Measurements from ENCODE around the gene UBR3.

UBR3 gene

GRCh38 chr2:170013802-170014551 lies 186.7 kb downstream of the UBR3 start:
- DNase-seq, result no peak

DNA sequence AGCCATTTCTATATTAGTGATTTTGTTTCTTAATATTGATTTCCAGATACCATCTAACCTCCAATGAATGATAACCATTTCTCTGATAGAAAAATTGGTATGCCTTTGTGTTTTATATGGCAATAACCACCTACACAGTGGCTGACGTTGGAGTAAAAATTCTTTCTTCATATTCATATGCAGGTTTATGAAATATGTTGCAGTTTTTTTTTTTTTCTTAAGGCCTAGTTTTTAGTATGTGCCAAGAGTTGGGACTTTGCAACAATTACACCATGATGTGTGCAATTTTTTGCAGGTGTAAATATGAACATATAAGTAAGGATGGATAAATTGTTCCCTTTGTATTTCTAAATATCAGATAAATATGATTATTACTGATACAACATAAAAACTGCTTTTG lies 187.5 kb downstream of the UBR3 start:
- DNase-seq, result no peak

DNA sequence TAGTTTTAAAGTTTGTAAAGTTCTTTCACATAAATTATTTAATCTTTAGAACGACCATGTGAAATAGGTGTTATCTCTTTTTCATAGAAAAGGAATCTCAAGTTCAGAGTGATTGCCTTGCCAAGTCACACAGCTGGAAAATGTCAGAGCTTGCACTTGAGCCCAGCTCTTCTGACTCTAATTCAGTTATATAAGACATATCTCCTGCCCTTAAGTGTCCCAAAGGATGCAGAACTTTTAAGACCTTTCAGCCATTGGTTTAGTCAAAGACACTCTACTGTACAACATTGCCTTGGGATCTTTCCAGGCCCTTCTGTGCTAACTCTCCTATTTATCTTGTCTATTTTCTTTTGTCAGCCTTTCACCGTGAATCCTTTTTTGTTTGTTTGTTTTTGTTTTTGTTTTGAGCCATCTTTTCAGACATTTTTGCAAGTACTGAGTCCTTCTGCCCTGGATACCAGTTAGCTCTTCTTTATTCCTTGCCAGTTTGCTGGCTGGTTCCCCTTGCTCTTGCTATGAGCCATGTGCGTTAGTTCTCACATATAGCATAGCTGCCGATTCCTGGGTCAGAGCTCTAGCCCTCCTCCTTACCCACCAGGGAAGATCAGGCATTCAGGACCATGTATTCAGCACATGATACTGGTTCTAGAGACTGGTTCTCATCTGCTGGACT lies 190.7 kb downstream of the UBR3 start:
- no peak for DNase-seq

- no peak for DNase-seq
Measured at GRCh38 chr2:170019060-170019805, 192.0 kb downstream of the UBR3 start.

- DNase-seq, result no peak
Measured at GRCh38 chr2:170020777-170021176, 193.5 kb downstream of the UBR3 start.

DNA sequence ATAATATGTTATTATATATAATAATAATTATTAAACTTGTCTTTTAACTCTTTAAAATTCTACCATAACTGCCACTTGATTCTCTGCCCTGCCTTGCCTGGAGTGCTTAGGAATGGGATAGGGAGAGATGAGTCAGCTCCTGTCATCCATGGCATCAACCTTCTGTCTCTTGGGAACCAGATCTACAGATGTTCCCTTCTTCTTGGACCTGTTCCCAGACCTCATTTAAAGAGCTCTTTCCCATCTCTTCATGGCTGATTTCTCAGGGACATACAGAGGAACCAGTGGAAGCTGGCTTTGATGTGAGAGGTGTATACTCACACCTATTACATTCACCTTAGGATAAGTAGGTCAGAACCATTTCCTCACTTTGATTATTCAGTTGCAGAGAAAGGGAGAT lies 195.4 kb downstream of the UBR3 start:
- peak; percentile 70 for DNase-seq

GRCh38 chr2:170024721-170025120 lies 197.5 kb downstream of the UBR3 start:
- DNase-seq, result no peak

DNA sequence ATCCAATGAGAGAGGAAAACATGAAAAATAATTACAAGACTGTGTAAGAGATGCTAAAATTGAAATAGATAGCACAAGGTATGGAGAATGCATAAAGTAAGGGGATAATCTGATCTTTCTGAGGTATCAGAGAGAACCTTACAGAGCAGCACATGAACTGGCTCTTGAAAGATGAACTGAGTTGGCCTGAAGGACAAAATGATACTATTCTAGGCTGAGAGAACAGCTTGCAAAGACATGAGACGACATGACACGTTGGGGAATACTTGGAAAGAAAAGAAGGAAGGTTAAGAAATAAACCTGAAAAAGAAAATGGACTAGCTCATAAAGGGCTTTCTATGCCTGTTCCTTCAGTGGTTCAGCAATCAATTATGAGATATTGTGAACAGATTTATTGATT lies 198.0 kb downstream of the UBR3 start:
- DNase-seq, result no peak

GRCh38 chr2:170026361-170026760 lies 199.1 kb downstream of the UBR3 start:
- no peak for DNase-seq

DNA sequence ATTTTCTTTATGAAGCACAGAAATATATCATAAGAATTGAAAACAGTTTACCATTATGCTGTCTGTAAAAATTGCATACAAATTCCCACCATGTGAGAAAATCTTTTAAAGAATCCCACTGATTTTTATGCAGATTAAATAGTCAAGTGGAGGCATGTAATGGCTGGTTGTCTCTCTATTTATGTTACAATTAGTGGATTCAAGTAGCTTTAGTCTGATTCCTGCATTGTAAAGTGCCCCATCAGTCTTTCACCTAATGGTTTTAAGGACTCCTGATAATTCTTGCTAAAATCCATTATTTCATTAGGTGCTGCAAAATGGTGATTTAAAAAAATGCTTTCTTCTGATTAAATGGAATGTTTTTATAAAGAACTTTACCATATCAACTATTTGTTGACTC lies 202.3 kb downstream of the UBR3 start:
- no peak for DNase-seq

- no peak for DNase-seq
Measured at GRCh38 chr2:170030040-170030439, 202.8 kb downstream of the UBR3 start.

DNA sequence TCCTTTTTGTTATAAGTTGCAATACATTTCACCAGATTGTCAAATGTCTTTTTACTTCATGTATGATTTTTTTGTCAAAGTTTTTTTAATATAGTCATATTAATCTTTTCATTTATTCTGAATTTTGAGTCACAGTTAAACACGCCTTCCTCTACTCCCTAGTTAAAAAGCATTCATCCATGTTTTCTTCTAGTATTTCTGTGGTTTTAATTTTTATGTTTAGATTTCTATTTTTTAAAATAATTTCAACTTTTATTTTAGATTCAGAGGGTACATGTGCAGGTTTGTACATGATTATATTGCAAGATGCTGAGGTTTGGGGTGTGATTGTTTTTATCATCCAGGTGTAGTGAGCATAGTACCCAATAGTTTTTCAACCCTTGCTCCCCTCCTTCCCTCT lies 204.0 kb downstream of the UBR3 start:
- no peak for DNase-seq

- no peak for DNase-seq
Measured at GRCh38 chr2:170034596-170034995, 207.3 kb downstream of the UBR3 start.

DNA sequence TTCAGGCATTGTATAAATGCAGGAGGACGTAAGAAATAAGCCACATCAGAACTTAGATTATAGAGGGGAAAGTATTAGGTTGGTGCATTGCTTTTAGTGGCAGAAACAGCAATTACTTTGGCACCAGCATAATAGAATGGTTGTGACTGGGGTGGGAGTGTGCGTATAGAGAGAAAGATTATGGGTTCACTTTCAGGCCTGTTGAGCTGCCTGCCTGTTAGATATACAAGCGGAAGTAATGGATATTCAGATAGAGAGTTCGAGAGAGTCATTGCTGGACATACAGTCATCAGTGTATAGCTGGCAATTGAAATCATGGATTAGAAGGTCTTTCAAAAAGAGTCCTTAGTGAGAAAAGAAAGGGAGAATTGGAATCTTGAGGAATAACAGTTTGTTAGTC lies 211.5 kb downstream of the UBR3 start:
- DNase-seq, result no peak

DNA sequence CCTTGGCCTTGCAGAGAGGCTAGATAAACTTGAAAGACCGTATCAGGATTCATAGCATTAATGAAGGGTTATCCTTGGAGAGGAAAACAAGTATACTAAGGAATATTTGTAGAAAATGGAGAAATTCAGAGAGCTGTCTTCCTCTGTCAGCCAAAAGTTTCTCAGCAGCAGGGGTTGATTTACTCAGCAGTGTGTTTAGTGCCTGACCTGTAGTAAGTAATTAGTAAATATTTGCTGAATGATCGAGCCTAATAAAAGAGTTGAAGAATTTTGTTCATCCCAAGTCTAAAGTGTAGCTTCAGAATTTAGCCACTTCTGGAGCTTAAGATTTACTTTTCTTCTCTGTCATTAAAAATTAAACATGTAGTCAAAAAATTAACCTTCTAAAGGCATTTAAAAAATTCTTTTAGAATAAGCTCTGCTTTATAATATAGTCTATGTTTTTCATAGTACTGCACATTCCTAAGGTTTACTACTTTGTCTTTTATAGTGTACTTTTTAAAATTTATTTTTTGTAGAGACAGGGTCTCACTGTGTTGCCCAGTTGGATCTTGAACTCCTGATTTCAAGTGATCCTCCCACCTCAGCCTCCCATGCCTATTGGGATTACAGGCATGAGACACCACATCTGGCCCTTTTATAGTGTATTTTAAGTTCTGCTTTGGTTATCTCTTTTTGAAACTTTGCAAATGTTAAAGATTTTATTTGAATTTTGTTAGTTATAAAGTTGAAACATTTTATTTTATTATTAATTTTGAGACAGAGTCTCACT lies 212.3 kb downstream of the UBR3 start:
- no peak for DNase-seq

- DNase-seq, result no peak
Measured at GRCh38 chr2:170044751-170045478, 217.7 kb downstream of the UBR3 start.

DNA sequence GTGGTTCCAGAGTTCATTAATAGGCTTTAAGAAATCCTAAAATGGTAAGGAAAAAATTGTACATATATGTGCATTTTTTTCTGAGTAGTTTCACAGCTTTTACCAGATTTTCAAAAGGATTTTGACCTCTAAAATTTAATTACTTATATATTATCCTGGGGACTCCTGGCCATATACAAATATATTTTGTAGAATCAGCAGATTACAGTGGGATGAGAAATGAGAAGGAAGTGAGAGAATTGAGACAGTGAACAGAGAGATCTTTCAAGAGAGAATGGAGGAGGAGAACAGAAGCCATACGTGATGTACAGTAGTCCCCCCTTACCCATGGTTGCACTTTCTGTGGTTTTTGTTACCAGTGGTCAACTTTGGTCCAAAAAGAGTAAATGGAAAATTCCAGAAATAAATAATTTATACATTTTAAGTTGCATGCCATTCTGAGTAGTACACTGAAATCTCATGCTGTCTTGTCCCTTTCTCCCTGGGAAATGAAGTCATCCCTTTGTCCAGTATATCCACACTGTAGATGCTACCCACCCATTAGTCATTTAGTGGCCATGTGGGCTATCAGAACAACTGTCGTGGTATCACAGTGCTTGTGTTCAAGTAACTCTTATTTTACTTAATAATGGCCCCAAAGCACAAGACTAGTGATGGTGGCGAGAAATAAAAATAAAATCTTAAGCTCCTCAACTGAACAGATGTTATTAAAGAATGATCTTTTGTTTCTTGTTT lies 220.2 kb downstream of the UBR3 start:
- DNase-seq, result no peak

DNA sequence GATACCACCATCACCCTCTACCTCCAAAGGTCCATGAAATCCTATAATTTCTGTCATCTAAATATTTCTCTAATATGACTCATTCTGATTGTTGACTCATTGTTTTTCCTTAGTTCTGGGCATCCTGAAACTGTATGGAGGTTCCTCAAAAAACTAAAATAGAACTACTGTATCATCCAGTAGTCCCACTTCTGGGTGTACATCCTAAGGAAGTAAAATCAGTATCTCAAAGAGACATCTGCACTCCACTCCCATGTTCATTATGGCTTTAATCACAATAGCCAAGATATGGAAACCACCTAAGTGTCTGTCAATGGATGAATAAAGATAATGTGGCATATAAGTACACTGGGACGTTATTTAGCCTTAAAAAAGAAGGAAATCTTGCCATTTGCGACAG lies 224.9 kb downstream of the UBR3 start:
- DNase-seq, result no peak

- DNase-seq, result no peak
Measured at GRCh38 chr2:170054997-170055396, 227.7 kb downstream of the UBR3 start.

- no peak for DNase-seq
Measured at GRCh38 chr2:170056900-170057299, 229.6 kb downstream of the UBR3 start.

GRCh38 chr2:170063456-170064235 lies 236.4 kb downstream of the UBR3 start:
- DNase-seq, result no peak
